HG03095 (cell line): ENCODE results near the gene NUDT3.
A peak's percentile ranks its signal among the peaks of the same experiment; 100 is the strongest.
"Not testable (repeated sequence)": the region's sequence is repeated elsewhere in the genome, so short reads cannot be mapped to it uniquely, and the experiment has no call there.

Experiments
- ATAC-seq: cut with Tn5 transposase; IDR thresholded peaks from one replicate; pipeline ENCODE4 v1.9.1; 2021; ENCODE audit warnings: moderate library complexity; ENCODE audit not compliant: unreplicated experiment

The NUDT3 gene

GRCh38 chr6:34392497-34393190 is at the start of gene NUDT3:
Gene NUDT3 (minus strand): TSS chr6:34392669. CDS start chr6:34392362, 307 bp downstream.
- ATAC-seq = peak; percentile 74

- ATAC-seq = no peak
These were observed 49.1 kb upstream of the NUDT3 start for GRCh38 chr6:34441526-34441925.

GRCh38 chr6:34439442-34439841 is 47.0 kb upstream of the NUDT3 start:
- ATAC-seq = no peak

- no peak for ATAC-seq
These were observed 46.2 kb upstream of the NUDT3 start for GRCh38 chr6:34438705-34439104.

GRCh38 chr6:34437644-34437970 is 45.1 kb upstream of the NUDT3 start:
- no peak for ATAC-seq

GRCh38 chr6:34436803-34437643 is 44.6 kb upstream of the NUDT3 start:
- ATAC-seq = no peak

- no peak for ATAC-seq
These were observed 43.4 kb upstream of the NUDT3 start for GRCh38 chr6:34435916-34436315.

- peak; percentile 84 for ATAC-seq
These were observed 33.3 kb upstream of the NUDT3 start, which contains the start of gene RPS10 for GRCh38 chr6:34425498-34426410. Gene RPS10 (minus strand): TSS chr6:34426069. CDS start chr6:34425221, 848 bp downstream.

GRCh38 chr6:34425132-34425497 is 32.6 kb upstream of the NUDT3 start:
- ATAC-seq = no peak

- ATAC-seq = no peak
These were observed 32.0 kb upstream of the NUDT3 start for GRCh38 chr6:34424200-34425131.

GRCh38 chr6:34423254-34423653 is 30.8 kb upstream of the NUDT3 start:
- ATAC-seq = no peak

GRCh38 chr6:34418367-34418766 is 25.9 kb upstream of the NUDT3 start:
- ATAC-seq = no peak

- ATAC-seq = no peak
These were observed 24.5 kb upstream of the NUDT3 start for GRCh38 chr6:34416877-34417371.

- ATAC-seq = no peak
These were observed 22.8 kb upstream of the NUDT3 start for GRCh38 chr6:34414999-34415858.

- ATAC-seq = no peak
These were observed 20.3 kb upstream of the NUDT3 start for GRCh38 chr6:34412643-34413214.

GRCh38 chr6:34412016-34412415 is 19.5 kb upstream of the NUDT3 start:
- ATAC-seq = no peak

- not testable (repeated sequence) for ATAC-seq
These were observed 15.4 kb upstream of the NUDT3 start for GRCh38 chr6:34407915-34408314.

- ATAC-seq = no peak
These were observed 4.0 kb upstream of the NUDT3 start for GRCh38 chr6:34396518-34396917.

GRCh38 chr6:34393966-34394305 is 1.5 kb upstream of the NUDT3 start:
- ATAC-seq = no peak
